ENCODE data around the gene BDNF. TPM values are rescaled to one million over a fixed set of nuclear protein-coding genes. Genes with fewer than 3 reads are reported as not detected.
"Not testable (repeated sequence)": the region's sequence is repeated elsewhere in the genome, so short reads cannot be mapped to it uniquely, and the experiment has no call there.

Gene BDNF
- total RNA-seq, 1 donor from 2014 or later = 0.10 TPM

GRCh38 chr11:27646051-27646818 lies 54.0 kb downstream of the BDNF start:
- peaks cover 1% of the 10 kb centered on the region for H3K27me3 Mint-ChIP-seq (ENCODE audit: unreplicated experiment)
- no peak overlapping the region for H3K4me3 Mint-ChIP-seq (ENCODE audit: unreplicated experiment)
- H3K9me3 Mint-ChIP-seq (ENCODE audit: unreplicated experiment) = no peaks in the 10 kb centered on the region
- TF ChIP-seq CTCF (IDR thresholded peaks at IDR 0.05; ENCODE audit: unreplicated experiment) = no peak
- no peaks in the 10 kb centered on the region for H3K36me3 Mint-ChIP-seq (ENCODE audit: low read depth, unreplicated experiment)
- DNase-seq (ENCODE audit: low spot score) = no peak
- H3K4me1 Mint-ChIP-seq (ENCODE audit: unreplicated experiment) = peaks cover 9% of the 10 kb centered on the region
- no peak overlapping the region for H3K27ac Mint-ChIP-seq (ENCODE audit: unreplicated experiment)

GRCh38 chr11:27642954-27643353 lies 57.3 kb downstream of the BDNF start:
- Mint-ChIP-seq H3K9me3 (ENCODE audit: unreplicated experiment) (no peaks in the 10 kb centered on the region), H3K36me3 (ENCODE audit: low read depth, unreplicated experiment) (no peaks in the 10 kb centered on the region), H3K27me3 (ENCODE audit: unreplicated experiment) (no peaks in the 10 kb centered on the region), H3K4me1 (ENCODE audit: unreplicated experiment) (no peaks in the 10 kb centered on the region), H3K27ac (ENCODE audit: unreplicated experiment) (no peak overlapping the region), H3K4me3 (ENCODE audit: unreplicated experiment) (no peak overlapping the region)
- DNase-seq (ENCODE audit: low spot score) = no peak
- no peak for TF ChIP-seq CTCF (IDR thresholded peaks at IDR 0.05; ENCODE audit: unreplicated experiment)

GRCh38 chr11:27640954-27641353 lies 59.3 kb downstream of the BDNF start:
- Mint-ChIP-seq H3K27ac (ENCODE audit: unreplicated experiment) (no peak overlapping the region), H3K36me3 (ENCODE audit: low read depth, unreplicated experiment) (peaks cover 5% of the 10 kb centered on the region), H3K27me3 (ENCODE audit: unreplicated experiment) (peaks cover 1% of the 10 kb centered on the region), H3K4me1 (ENCODE audit: unreplicated experiment) (no peaks in the 10 kb centered on the region), H3K9me3 (ENCODE audit: unreplicated experiment) (no peaks in the 10 kb centered on the region), H3K4me3 (ENCODE audit: unreplicated experiment) (no peak overlapping the region)
- no peak for TF ChIP-seq CTCF (IDR thresholded peaks at IDR 0.05; ENCODE audit: unreplicated experiment)
- no peak for DNase-seq (ENCODE audit: low spot score)

GRCh38 chr11:27635567-27636037 lies 64.7 kb downstream of the BDNF start:
- DNase-seq (ENCODE audit: low spot score) = no peak
- no peak for TF ChIP-seq CTCF (IDR thresholded peaks at IDR 0.05; ENCODE audit: unreplicated experiment)
- peaks cover 5% of the 10 kb centered on the region for H3K36me3 Mint-ChIP-seq (ENCODE audit: low read depth, unreplicated experiment)
- H3K9me3 Mint-ChIP-seq (ENCODE audit: unreplicated experiment) = no peaks in the 10 kb centered on the region
- peaks cover 17% of the 10 kb centered on the region for H3K4me1 Mint-ChIP-seq (ENCODE audit: unreplicated experiment)
- no peak overlapping the region for H3K27ac Mint-ChIP-seq (ENCODE audit: unreplicated experiment)
- H3K4me3 Mint-ChIP-seq (ENCODE audit: unreplicated experiment) = no peak overlapping the region
- peaks cover 8% of the 10 kb centered on the region for H3K27me3 Mint-ChIP-seq (ENCODE audit: unreplicated experiment)

GRCh38 chr11:27634776-27635175 lies 65.5 kb downstream of the BDNF start:
- H3K27me3 Mint-ChIP-seq (ENCODE audit: unreplicated experiment); H3K36me3 Mint-ChIP-seq (ENCODE audit: low read depth, unreplicated experiment); H3K9me3 Mint-ChIP-seq (ENCODE audit: unreplicated experiment); H3K4me3 Mint-ChIP-seq (ENCODE audit: unreplicated experiment); H3K27ac Mint-ChIP-seq (ENCODE audit: unreplicated experiment); DNase-seq (ENCODE audit: low spot score): not testable (repeated sequence)
- H3K4me1 Mint-ChIP-seq (ENCODE audit: unreplicated experiment) = peaks cover 18% of the 10 kb centered on the region

- peaks cover 20% of the 10 kb centered on the region for H3K4me1 Mint-ChIP-seq (ENCODE audit: unreplicated experiment)
- H3K27me3 Mint-ChIP-seq (ENCODE audit: unreplicated experiment); H3K9me3 Mint-ChIP-seq (ENCODE audit: unreplicated experiment); DNase-seq (ENCODE audit: low spot score); H3K27ac Mint-ChIP-seq (ENCODE audit: unreplicated experiment); H3K4me3 Mint-ChIP-seq (ENCODE audit: unreplicated experiment); H3K36me3 Mint-ChIP-seq (ENCODE audit: low read depth, unreplicated experiment): not testable (repeated sequence)
These were observed 66.0 kb downstream of the BDNF start for GRCh38 chr11:27634282-27634681.

GRCh38 chr11:27629023-27629422 lies 71.2 kb downstream of the BDNF start:
- not testable (repeated sequence) for H3K36me3 Mint-ChIP-seq (ENCODE audit: low read depth, unreplicated experiment); DNase-seq (ENCODE audit: low spot score); H3K27me3 Mint-ChIP-seq (ENCODE audit: unreplicated experiment); H3K9me3 Mint-ChIP-seq (ENCODE audit: unreplicated experiment); H3K4me3 Mint-ChIP-seq (ENCODE audit: unreplicated experiment); H3K27ac Mint-ChIP-seq (ENCODE audit: unreplicated experiment)
- H3K4me1 Mint-ChIP-seq (ENCODE audit: unreplicated experiment) = peaks cover 18% of the 10 kb centered on the region
